Measurements from ENCODE around the gene TEX13B.

- TF ChIP-seq POLR2AphosphoS5 (IDR thresholded peaks at IDR 0.05; ENCODE audit: borderline replicate concordance, low read depth, low read length) (no peak), EZH2 (IDR thresholded peaks at IDR 0.05) (no peak), FOXP2 (optimal IDR thresholded peaks at IDR 0.05; ENCODE audit: control extremely low read depth, extremely low read length, insufficient read depth) (no peak)
Observed at GRCh38 chrX:107935200-107935599, 47.0 kb downstream of the TEX13B start.
